Activated CD4-positive, CD25-positive, alpha-beta regulatory T cell treated with anti-CD3 and anti-CD28 coated beads, Interleukin-2, amount 50 U/mL, for 24 hours (primary cell): ENCODE measurements around the gene TIPARP.

Experiments
- ATAC-seq, 2 donors: fragments of 150-1000 bp; cut with Tn5 transposase; one replicate each; pipeline ENCODE4 v1.10.0; 2021; ENCODE audit warnings: mild to moderate bottlenecking in 1 of 2, moderate library complexity in 1 of 2

Gene TIPARP, protein sequence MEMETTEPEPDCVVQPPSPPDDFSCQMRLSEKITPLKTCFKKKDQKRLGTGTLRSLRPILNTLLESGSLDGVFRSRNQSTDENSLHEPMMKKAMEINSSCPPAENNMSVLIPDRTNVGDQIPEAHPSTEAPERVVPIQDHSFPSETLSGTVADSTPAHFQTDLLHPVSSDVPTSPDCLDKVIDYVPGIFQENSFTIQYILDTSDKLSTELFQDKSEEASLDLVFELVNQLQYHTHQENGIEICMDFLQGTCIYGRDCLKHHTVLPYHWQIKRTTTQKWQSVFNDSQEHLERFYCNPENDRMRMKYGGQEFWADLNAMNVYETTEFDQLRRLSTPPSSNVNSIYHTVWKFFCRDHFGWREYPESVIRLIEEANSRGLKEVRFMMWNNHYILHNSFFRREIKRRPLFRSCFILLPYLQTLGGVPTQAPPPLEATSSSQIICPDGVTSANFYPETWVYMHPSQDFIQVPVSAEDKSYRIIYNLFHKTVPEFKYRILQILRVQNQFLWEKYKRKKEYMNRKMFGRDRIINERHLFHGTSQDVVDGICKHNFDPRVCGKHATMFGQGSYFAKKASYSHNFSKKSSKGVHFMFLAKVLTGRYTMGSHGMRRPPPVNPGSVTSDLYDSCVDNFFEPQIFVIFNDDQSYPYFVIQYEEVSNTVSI

DNA sequence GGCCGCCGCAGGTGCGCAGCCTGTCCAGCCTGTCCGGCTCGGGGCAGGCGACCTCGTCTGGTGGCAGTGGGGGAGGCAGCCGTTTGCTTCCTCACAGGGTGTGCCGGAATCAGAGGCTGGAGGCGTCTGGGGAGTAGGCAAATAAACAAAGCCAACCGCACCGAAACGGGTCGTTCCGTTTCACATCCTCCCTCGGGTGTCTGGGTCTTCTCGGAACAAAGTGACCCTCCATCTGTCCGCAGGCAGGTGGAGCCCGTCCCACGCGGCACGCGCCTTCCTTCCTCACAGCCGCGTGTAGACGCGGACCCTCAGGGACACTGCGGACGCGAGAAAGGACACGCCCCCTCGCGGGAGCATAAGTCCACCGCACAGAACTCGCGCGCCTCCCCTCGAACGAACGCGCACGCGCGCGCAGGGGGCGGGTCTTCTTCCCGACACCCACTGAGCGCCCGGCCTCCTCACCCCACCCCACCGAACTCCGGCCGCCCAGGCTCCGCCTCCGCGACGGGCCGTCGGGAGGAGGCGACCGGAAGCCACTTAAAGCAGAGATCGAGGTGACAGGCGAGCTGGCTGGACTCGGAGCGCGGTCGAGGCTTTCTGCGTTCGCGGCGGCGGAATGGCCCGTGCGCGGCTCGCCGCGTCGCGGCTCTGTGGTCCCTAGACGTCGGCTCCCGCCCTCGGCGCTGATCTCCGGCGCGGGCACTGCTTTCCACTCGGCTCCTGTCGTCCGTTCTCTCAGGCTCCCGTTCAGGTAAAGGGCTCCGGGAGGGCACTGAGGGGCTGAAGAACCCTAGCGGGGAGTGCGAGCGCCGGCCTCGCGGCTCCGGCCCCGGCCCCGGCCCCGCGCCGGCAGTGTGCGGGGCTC lies at the start of gene TIPARP:
TSS of gene TIPARP (plus strand) at position 545 of the 865 bp plus-strand sequence. CDS start 3,108 bp downstream, outside the sequence.
- peak; percentile 74 to 80 for ATAC-seq

DNA sequence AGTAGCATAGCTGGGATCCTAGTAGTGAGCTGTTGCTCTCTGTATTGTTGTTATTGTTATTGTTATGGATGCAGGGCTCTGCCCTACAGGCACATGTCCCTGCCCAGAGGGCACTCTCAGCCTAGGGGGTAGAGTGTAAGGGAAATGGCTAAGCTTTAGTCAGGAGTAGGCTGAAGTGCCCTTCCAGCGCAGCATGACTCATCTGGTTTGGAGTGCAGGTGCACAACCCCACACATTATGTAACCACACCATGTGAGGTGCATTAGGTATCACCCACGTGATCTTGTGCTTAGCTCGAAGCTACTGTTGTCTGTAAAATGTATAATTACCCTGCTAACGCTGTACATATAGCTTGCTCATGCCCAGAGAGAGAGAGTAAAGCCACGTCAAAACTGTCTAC lies 48.3 kb upstream of the TIPARP start:
- peak; percentile 80 to 81 for ATAC-seq

- no peak for ATAC-seq
These were observed 46.3 kb upstream of the TIPARP start for GRCh38 chr3:156627946-156628569.

GRCh38 chr3:156628836-156629618 lies 45.4 kb upstream of the TIPARP start:
- no peak for ATAC-seq

DNA sequence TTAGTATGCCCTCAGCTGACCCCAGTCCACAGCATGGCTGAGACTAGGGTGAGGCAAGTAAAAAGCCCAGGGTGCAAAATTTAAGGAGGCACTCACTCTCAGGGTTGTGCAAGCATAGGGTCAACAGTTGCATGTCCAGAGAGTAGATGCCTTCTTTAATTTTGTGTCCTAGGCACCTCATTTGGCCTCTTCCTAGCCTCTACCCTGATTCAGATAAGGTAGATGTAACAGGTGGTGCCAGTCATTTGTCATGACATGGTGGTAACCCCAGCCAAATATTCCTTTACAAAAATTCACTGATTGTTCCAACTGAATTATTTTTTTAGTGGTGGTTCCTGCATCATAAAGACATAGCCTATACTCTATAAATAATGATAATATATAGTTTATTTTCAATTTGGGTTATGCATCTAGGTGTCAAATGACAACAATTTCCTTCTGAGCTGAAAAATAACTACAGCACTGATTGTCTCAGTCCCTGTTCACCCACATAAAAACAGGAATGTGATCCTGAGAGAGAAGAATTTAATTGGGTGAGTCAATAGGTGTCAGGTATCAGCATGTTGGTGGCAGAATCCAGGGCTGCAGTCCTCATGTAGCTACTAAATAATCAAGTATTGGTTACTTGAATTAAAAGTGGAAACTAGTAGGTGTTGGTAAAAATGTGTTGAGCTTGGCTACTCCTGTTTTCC lies 44.2 kb upstream of the TIPARP start:
- no peak for ATAC-seq

DNA sequence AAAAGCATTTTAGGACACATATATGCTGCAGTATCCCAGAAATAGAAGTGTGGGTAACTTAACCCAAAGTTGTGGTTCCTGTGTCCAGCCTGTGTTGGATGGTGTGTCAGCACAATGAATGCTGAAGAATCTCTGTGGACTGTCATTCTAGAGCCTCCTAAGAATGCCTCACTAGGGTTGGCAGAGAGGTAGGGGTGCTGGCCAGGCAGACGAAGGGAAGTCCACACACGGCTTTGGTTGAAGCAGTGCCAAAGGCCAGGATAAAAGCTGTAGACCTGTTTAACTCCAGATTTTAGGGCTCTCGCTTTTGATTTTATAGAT lies 43.7 kb upstream of the TIPARP start:
- no peak for ATAC-seq

- no peak for ATAC-seq
These were observed 43.1 kb upstream of the TIPARP start for GRCh38 chr3:156631323-156631722.

- ATAC-seq, result no peak
These were observed 41.8 kb upstream of the TIPARP start for GRCh38 chr3:156632601-156633000.

- ATAC-seq, result no peak
These were observed 41.1 kb upstream of the TIPARP start for GRCh38 chr3:156633335-156633734.

GRCh38 chr3:156635034-156635433 lies 39.4 kb upstream of the TIPARP start:
- no peak for ATAC-seq

DNA sequence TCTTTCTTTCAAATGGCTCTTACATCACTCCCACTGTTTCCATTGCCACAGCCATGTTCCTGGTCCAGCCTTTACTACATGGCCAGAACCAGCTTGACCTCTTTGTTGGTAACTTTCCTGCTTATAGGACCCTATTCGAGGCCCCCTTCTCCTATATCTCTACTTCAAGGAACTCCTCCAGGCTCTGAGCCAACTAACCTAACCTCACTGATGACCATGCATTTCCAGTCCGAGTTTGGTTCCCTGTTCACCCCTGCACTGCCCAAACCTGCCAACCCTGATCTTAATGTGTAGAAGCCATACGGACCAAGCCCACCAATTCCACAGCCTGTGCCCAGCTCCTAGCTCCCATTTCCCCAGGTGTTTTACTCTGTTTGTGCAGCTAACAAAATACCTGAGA lies 38.4 kb upstream of the TIPARP start:
- ATAC-seq, result no peak

DNA sequence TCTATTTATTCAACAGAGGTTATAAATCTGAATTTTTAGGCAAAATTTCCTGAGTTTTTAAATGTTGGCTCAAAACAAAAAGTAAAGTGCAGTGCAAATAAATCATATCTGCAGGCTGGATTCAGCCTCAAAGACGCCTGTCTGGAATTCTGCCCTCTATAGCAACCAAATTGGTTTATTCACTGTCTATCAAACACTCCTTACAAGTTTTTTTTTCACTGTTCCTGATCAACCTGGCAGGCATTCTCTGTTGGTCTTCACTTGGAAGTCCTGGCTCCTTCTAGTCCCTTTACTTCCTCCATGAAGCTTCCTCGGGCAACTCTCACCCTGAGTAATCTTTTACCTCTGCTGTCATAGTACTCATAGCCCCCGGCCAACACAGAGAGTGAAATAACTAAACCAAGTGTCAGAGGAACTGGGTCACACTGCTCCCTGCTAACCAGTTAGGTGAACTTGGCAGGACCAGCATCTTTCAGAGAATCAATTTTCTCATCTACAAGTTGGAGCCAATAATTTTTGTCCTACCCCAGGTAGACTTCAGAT lies 36.8 kb upstream of the TIPARP start:
- ATAC-seq, result no peak

DNA sequence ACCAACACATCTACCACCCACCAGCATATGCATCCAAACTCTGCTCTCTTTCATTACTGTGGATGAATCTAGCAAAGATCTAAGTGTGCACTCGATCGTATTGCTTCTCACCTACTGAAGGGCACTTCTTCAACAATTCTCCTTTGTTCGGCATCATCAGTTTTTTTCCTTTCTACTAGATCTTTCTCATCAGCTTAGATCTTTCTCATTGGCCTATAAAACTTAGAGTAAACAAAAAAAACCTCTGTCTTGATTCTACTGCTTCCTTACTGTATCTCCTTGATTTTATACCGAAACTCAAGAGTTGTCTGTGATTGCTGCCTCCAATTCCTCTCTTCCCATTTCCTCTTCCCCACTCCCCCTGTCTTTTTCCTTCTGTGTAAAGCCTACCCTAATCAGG lies 36.1 kb upstream of the TIPARP start:
- no peak for ATAC-seq

DNA sequence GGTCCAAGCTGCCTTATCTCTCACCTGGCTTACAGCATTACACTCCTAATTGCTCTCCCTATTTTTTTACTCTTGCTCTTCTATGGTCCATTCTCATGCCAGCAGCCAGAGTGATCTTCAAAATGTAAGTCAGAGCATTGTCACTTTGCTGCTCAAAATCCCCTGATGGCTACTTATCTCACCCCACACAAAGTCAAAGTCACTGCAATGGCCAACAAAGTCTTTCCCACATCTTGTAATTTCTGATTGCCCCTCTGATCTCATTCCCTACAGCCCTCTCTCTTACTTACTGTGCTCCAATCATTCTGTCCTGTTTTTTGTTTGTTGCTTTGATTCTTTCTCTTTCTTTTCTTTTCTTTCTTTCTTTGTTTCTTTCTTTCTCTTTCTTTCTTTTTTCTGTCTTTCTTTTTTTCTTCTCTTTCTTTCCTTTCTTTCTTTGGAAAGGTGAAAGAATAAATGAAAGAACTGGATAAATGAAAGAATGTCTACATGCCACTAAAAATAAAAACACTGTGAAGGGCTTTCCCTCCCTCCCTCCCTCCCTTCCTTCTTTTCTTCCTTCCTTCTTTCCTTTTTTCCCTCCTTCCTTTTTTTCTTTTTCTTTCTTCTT lies 34.9 kb upstream of the TIPARP start:
- no peak for ATAC-seq

DNA sequence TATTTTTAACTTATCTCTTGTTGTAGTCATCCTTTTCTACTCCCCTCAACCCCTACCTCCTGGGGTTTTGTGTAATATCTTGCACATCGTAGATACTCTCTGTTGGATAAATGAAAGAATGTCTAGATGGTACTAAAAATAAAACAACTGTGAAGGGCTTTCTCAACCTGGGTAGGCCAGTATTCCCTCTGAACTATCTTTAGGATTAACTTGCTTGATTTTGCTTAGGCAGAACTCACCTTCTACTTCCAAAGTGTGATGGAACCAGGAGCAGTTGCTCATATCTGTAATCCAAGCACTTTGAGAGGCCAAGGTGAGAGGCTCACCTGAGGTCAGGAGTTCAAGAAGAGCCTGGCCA lies 32.8 kb upstream of the TIPARP start:
- no peak for ATAC-seq

DNA sequence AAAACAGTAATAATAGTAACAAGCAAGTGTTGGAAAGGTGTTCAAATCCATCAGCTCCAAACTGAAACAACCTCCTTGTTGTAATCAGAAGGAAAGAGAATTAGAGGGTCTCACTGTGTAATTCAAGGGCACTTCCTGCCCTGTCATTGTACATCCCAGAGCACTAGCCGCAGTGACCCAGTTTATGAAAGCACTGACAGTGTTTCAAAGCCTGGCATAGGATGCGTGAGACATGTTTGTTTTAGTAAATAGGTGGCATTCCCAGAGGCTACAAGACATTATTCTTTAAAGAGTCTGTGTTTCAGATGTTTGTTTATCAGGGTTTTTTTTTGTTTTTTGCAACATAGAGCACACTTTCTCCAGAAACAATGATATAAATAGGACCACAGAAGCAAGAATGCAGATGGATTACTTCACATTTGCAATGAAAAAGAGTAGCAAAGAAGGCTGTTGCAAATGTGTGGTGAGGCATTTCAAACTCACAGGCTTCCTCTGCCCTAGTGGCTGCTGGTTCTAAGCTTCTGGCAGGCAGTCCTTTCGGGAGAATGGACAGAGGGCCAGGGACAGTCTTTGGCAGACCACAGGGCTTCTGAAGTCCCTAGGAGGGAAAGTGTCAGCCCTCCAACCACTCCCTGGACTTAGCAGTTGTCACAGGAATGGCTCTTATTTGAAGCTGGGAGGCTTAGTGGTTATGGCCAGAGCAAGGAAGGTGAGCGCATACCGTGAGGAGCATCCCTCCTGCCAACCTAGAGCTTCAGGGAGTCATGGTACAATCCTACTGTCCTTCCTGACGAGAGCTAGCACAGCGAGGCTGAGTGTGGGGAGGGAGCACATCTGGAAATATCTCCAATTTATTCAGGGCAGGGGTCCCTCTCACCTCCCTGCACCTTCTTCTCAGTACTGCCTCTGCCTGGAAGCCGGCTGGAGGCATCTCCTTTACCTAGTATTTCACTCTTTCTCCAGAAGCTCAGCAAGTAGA lies 31.4 kb upstream of the TIPARP start:
- ATAC-seq, result no peak

GRCh38 chr3:156643729-156644389 lies 30.5 kb upstream of the TIPARP start:
- ATAC-seq, result peak; percentile 73 to 82

DNA sequence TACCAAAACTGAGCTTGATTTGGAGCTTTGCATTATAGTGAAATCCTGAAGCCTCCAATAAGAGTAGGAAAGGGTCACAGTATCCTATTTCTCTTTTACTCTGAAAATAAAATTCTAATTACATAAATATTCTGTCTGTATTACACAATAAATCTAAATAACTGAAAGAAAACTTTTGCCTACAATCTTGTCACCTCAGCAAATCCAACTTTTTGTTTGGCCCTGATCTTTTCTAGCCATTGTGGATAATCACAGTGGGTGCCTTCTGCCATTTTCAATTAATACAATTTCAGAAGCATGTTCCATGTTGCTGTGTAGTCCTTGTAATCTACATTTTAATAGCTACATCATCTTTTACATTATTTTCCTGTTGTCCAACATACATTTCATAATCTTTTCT lies 29.4 kb upstream of the TIPARP start:
- no peak for ATAC-seq

DNA sequence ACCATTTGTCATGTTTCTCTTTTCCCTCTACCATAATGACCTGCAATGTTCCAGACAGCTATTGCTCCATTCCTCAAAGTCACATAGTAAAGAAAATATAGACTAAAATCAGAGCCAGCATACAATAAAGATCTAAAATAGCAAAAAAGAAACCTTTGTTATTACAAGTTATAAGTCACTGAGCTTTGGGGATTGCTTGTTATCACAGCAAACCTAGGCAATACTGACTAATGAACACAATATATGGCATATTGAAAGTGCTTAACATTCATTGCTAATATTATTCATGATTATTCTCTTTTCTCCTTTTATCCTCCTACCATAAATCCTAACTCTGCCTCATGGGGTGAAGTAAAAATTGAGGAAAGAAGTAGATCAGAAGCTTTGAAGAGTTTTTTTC lies 27.4 kb upstream of the TIPARP start:
- no peak for ATAC-seq
